Measurements from ENCODE around the gene CACNA2D1. TPM values are rescaled to one million over a fixed set of nuclear protein-coding genes. Genes with fewer than 3 reads are reported as not detected.

The CACNA2D1 gene
- polyA plus RNA-seq, 1 experiment, result 19.5 TPM

- no peak for TF ChIP-seq CTCF (IDR thresholded peaks at IDR 0.05; ENCODE audit: low read depth, low read length)
- ChIA-PET POLR2A (interaction anchor here (0.8 kb wide), 1 partner anchor 104 kb away, joined by 3 read pairs; no protein-coding TSS in a partner anchor), CTCF (interaction anchor here (1.2 kb wide), 1 partner anchor 176 kb away, joined by 3 read pairs; no protein-coding TSS in a partner anchor)
- no peak for DNase-seq (ENCODE audit: low read depth, low spot score)
- Histone ChIP-seq H3K27ac (ENCODE audit: low read depth, low read length) (no peak overlapping the region), H3K4me3 (ENCODE audit: low read depth, low read length) (no peak overlapping the region), H3K9me3 (ENCODE audit: control insufficient read depth, insufficient read depth, low read length) (no peaks in the 10 kb centered on the region), H3K27me3 (ENCODE audit: control insufficient read depth, insufficient read depth, low read length) (no peaks in the 10 kb centered on the region)
Observed at GRCh38 chr7:82429408-82429807, 14.2 kb downstream of the CACNA2D1 start.

- no peaks in the 10 kb centered on the region for H3K27me3 ChIP-seq (ENCODE audit: control insufficient read depth, insufficient read depth, low read length)
- no peak overlapping the region for H3K4me3 ChIP-seq (ENCODE audit: low read depth, low read length)
- TF ChIP-seq CTCF (IDR thresholded peaks at IDR 0.05; ENCODE audit: low read depth, low read length), result no peak
- CTCF ChIA-PET, result interaction anchor here (1.6 kb wide), 1 partner anchor 194 kb away, joined by 3 read pairs; no protein-coding TSS in a partner anchor
- POLR2A ChIA-PET, result interaction anchor here (0.7 kb wide), 1 partner anchor 391 kb away, joined by 3 read pairs; no protein-coding TSS in a partner anchor
- peak; percentile 49 for DNase-seq (ENCODE audit: low read depth, low spot score)
- no peaks in the 10 kb centered on the region for H3K9me3 ChIP-seq (ENCODE audit: control insufficient read depth, insufficient read depth, low read length)
- H3K27ac ChIP-seq (ENCODE audit: low read depth, low read length), result no peak overlapping the region
Observed at GRCh38 chr7:82428186-82428961, 15.2 kb downstream of the CACNA2D1 start.

- ChIA-PET POLR2A (no interaction called here), CTCF (no interaction called here)
- no peak for TF ChIP-seq CTCF (IDR thresholded peaks at IDR 0.05; ENCODE audit: low read depth, low read length)
- Histone ChIP-seq H3K27me3 (ENCODE audit: control insufficient read depth, insufficient read depth, low read length) (no peaks in the 10 kb centered on the region), H3K9me3 (ENCODE audit: control insufficient read depth, insufficient read depth, low read length) (no peaks in the 10 kb centered on the region), H3K27ac (ENCODE audit: low read depth, low read length) (no peak overlapping the region), H3K4me3 (ENCODE audit: low read depth, low read length) (no peak overlapping the region)
- DNase-seq (ENCODE audit: low read depth, low spot score), result no peak
Observed at GRCh38 chr7:82423446-82423845, 20.1 kb downstream of the CACNA2D1 start.

- Histone ChIP-seq H3K27ac (ENCODE audit: low read depth, low read length) (no peak overlapping the region), H3K4me3 (ENCODE audit: low read depth, low read length) (no peak overlapping the region), H3K9me3 (ENCODE audit: control insufficient read depth, insufficient read depth, low read length) (no peaks in the 10 kb centered on the region), H3K27me3 (ENCODE audit: control insufficient read depth, insufficient read depth, low read length) (no peaks in the 10 kb centered on the region)
- no peak for TF ChIP-seq CTCF (IDR thresholded peaks at IDR 0.05; ENCODE audit: low read depth, low read length)
- POLR2A ChIA-PET, result no interaction called here
- CTCF ChIA-PET, result no interaction called here
- DNase-seq (ENCODE audit: low read depth, low spot score), result no peak
Observed at GRCh38 chr7:82419200-82419599, 24.4 kb downstream of the CACNA2D1 start.

GRCh38 chr7:82417898-82418297 lies 25.7 kb downstream of the CACNA2D1 start:
- no peak overlapping the region for H3K4me3 ChIP-seq (ENCODE audit: low read depth, low read length)
- ChIA-PET POLR2A (no interaction called here), CTCF (no interaction called here)
- DNase-seq (ENCODE audit: low read depth, low spot score), result no peak
- no peaks in the 10 kb centered on the region for H3K27me3 ChIP-seq (ENCODE audit: control insufficient read depth, insufficient read depth, low read length)
- H3K9me3 ChIP-seq (ENCODE audit: control insufficient read depth, insufficient read depth, low read length), result no peaks in the 10 kb centered on the region
- H3K27ac ChIP-seq (ENCODE audit: low read depth, low read length), result no peak overlapping the region
- TF ChIP-seq CTCF (IDR thresholded peaks at IDR 0.05; ENCODE audit: low read depth, low read length), result no peak
